IMR-90 (cell line): ENCODE results near the gene PKD1L1.

Experiments
- BHLHE40 ChIP-seq: fragments of 150-350 bp; IDR thresholded peaks from 2 replicates; pipeline ENCODE4 v1.6.1; 2016; ENCODE audit warnings: mild to moderate bottlenecking, low read depth, low read length
- CEBPB ChIP-seq: IDR thresholded peaks from 2 replicates; pipeline ENCODE4 v1.6.1; 2012; ENCODE audit warnings: low read depth, low read length, improper control_type of control experiment
- ELK1 ChIP-seq: fragments of 150-350 bp; IDR thresholded peaks from 2 replicates; pipeline ENCODE4 v1.6.1; 2016; ENCODE audit warnings: low read depth, mild to moderate bottlenecking, low read length, moderate library complexity, borderline replicate concordance
- FOS ChIP-seq: fragments of 150-350 bp; IDR thresholded peaks from 2 replicates; pipeline ENCODE4 v1.6.1; 2016; ENCODE audit warnings: low read depth, low read length
- MAFK ChIP-seq: IDR thresholded peaks from 2 replicates; pipeline ENCODE4 v1.6.1; 2012; ENCODE audit warnings: low read depth, low read length, improper control_type of control experiment
- MXI1 ChIP-seq: IDR thresholded peaks from 2 replicates; pipeline ENCODE4 v1.6.1; 2012; ENCODE audit warnings: low read depth, mild to moderate bottlenecking, low read length, moderate library complexity, borderline replicate concordance
- POLR2A ChIP-seq: IDR thresholded peaks from 2 replicates; pipeline ENCODE4 v1.6.1; 2012; ENCODE audit warnings: mild to moderate bottlenecking, low read depth, low read length
- RAD21 ChIP-seq: IDR thresholded peaks from 2 replicates; pipeline ENCODE4 v1.6.1; 2012; ENCODE audit warnings: low read length, improper control_type of control experiment
- RFX5 ChIP-seq: IDR thresholded peaks from 2 replicates; pipeline ENCODE4 v1.8.0; 2012; ENCODE audit warnings: low read depth, mild to moderate bottlenecking, low read length, moderate library complexity
- SMC3 ChIP-seq: fragments of 150-350 bp; IDR thresholded peaks from 2 replicates; pipeline ENCODE4 v1.6.1; 2016; ENCODE audit warnings: low read depth, mild to moderate bottlenecking, antibody characterized with exemption, low read length, moderate library complexity
- TF ChIP-seq, protein P1 (sequence below): conservative IDR thresholded peaks from 2 replicates; pipeline ENCODE4 v1.5.1; 2012; ENCODE audit warnings: mild to moderate bottlenecking, low read depth, low read length, improper control_type of control experiment
- TF ChIP-seq, protein P2 (sequence below): fragments of 150-350 bp; IDR thresholded peaks from 2 replicates; pipeline ENCODE4 v1.6.1; 2017; ENCODE audit warnings: mild to moderate bottlenecking, antibody characterized with exemption, low read length, low read depth

- TF ChIP-seq, protein P1, sequence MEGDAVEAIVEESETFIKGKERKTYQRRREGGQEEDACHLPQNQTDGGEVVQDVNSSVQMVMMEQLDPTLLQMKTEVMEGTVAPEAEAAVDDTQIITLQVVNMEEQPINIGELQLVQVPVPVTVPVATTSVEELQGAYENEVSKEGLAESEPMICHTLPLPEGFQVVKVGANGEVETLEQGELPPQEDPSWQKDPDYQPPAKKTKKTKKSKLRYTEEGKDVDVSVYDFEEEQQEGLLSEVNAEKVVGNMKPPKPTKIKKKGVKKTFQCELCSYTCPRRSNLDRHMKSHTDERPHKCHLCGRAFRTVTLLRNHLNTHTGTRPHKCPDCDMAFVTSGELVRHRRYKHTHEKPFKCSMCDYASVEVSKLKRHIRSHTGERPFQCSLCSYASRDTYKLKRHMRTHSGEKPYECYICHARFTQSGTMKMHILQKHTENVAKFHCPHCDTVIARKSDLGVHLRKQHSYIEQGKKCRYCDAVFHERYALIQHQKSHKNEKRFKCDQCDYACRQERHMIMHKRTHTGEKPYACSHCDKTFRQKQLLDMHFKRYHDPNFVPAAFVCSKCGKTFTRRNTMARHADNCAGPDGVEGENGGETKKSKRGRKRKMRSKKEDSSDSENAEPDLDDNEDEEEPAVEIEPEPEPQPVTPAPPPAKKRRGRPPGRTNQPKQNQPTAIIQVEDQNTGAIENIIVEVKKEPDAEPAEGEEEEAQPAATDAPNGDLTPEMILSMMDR, result no peak
- TF ChIP-seq, protein P2, sequence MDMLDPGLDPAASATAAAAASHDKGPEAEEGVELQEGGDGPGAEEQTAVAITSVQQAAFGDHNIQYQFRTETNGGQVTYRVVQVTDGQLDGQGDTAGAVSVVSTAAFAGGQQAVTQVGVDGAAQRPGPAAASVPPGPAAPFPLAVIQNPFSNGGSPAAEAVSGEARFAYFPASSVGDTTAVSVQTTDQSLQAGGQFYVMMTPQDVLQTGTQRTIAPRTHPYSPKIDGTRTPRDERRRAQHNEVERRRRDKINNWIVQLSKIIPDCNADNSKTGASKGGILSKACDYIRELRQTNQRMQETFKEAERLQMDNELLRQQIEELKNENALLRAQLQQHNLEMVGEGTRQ, result no peak
- no peak for TF ChIP-seq MAFK
- TF ChIP-seq RAD21, result no peak
- TF ChIP-seq POLR2A, result no peak
- no peak for TF ChIP-seq MXI1
- no peak for TF ChIP-seq CEBPB
- TF ChIP-seq RFX5, result no peak
- TF ChIP-seq ELK1, result no peak
- TF ChIP-seq BHLHE40, result no peak
- TF ChIP-seq SMC3, result no peak
- TF ChIP-seq FOS, result no peak
These were observed 7.9 kb downstream of the PKD1L1 start for GRCh38 chr7:47940088-47941013.
